IMR-90 (cell line): ENCODE measurements around the gene CWC27. TPM values are rescaled to one million over a fixed set of nuclear protein-coding genes. Genes with fewer than 3 reads are reported as not detected.

Experiments used
- ATAC-seq: fragments of 200-7000 bp; cut with Tn5 transposase; 2 replicates; pipeline ENCODE4 v1.9.1; 2020; ENCODE audit warnings: low read depth, mild to moderate bottlenecking, moderate library complexity
- BruUV-seq: library from RNA; stranded (reverse); fragments of 400-500 nt; replicated peaks from 2 replicates; lab custom pipeline; 2021; lab: Mats Ljungman, UMichigan
- CTCF ChIA-PET: fragments of 300-600 bp; formaldehyde crosslinking; extraction: SDS; loops from one replicate; lab custom pipeline; 2021; ENCODE audit warnings: antibody characterized with exemption; lab: Yijun Ruan, JAX
- POLR2A ChIA-PET: fragments of 300-600 bp; sonication (Branson Sonifier 250); formaldehyde crosslinking; loops from one replicate; lab custom pipeline; 2022; ENCODE audit warnings: antibody characterized with exemption; ENCODE audit not compliant: unreplicated experiment; lab: Charles Lee
- DNase-seq: peaks from one replicate; pipeline ENCODE4 v3.0.0; 2013
- H2AFZ ChIP-seq: replicated peaks from 2 replicates; pipeline ENCODE3; 2013; ENCODE audit warnings: low read length, mild to moderate bottlenecking; ENCODE audit not compliant: poor library complexity
- H2AK5ac ChIP-seq: 2 replicates; pipeline ENCODE4 v1.6.1; 2013; ENCODE audit warnings: low read depth, low read length, inconsistent platforms
- H2AK9ac ChIP-seq: replicated peaks from 2 replicates; pipeline ENCODE3; 2013; ENCODE audit warnings: mild to moderate bottlenecking, low read depth, low read length, moderate library complexity; ENCODE audit not compliant: poor library complexity
- H2BK120ac ChIP-seq: 2 replicates; pipeline ENCODE4 v1.6.1; 2013; ENCODE audit warnings: low read depth, low read length, inconsistent platforms
- H2BK15ac ChIP-seq: 3 replicates; pipeline ENCODE4 v1.6.1; 2013; ENCODE audit warnings: low read depth, low read length, inconsistent platforms
- H2BK20ac ChIP-seq: 2 replicates; pipeline ENCODE4 v1.6.1; 2013; ENCODE audit warnings: low read depth, mild to moderate bottlenecking, inconsistent platforms, low read length, moderate library complexity
- H2BK5ac ChIP-seq: 2 replicates; pipeline ENCODE4 v1.6.1; 2013; ENCODE audit warnings: mild to moderate bottlenecking, low read depth, low read length, inconsistent platforms; ENCODE audit not compliant: poor library complexity, severe bottlenecking
- H3K14ac ChIP-seq: replicated peaks from 2 replicates; pipeline ENCODE4 v1.6.1; 2013; ENCODE audit warnings: low read depth, low read length, inconsistent platforms
- H3K18ac ChIP-seq: 2 replicates; pipeline ENCODE4 v1.6.1; 2013; ENCODE audit warnings: low read depth, low read length, control low read depth
- H3K23ac ChIP-seq: 2 replicates; pipeline ENCODE4 v1.6.1; 2013; ENCODE audit warnings: low read depth, low read length, inconsistent platforms
- H3K27ac ChIP-seq: 2 replicates; pipeline ENCODE4 v1.5.1; 2013; ENCODE audit warnings: mild to moderate bottlenecking, control low read depth, low read length; ENCODE audit not compliant: insufficient read depth
- H3K27me3 ChIP-seq: 2 replicates; pipeline ENCODE4 v1.6.1; 2013; ENCODE audit warnings: low read length; ENCODE audit not compliant: control insufficient read depth, insufficient read depth
- H3K36me3 ChIP-seq: 2 replicates; pipeline ENCODE4 v1.6.1; 2013; ENCODE audit warnings: low read length, mixed read lengths; ENCODE audit not compliant: control insufficient read depth, insufficient read depth
- H3K4ac ChIP-seq: 2 replicates; pipeline ENCODE4 v1.6.1; 2013; ENCODE audit warnings: low read depth, low read length, inconsistent platforms
- H3K4me1 ChIP-seq: 2 replicates; pipeline ENCODE4 v1.6.1; 2013; ENCODE audit warnings: low read length, mixed read lengths; ENCODE audit not compliant: control insufficient read depth, insufficient read depth
- H3K4me2 ChIP-seq: 2 replicates; pipeline ENCODE4 v1.6.1; 2013; ENCODE audit warnings: low read depth, mild to moderate bottlenecking, control low read depth, low read length, moderate library complexity
- H3K4me3 ChIP-seq: 2 replicates; pipeline ENCODE4 v1.5.1; 2013; ENCODE audit warnings: low read depth, mild to moderate bottlenecking, control low read depth, low read length, moderate library complexity; ENCODE audit not compliant: insufficient read depth
- H3K56ac ChIP-seq: 2 replicates; pipeline ENCODE4 v1.6.1; 2013; ENCODE audit warnings: low read length, inconsistent platforms; ENCODE audit not compliant: insufficient read depth; ENCODE audit errors: extremely low read depth
- H3K79me1 ChIP-seq, 2 experiments: 2 replicates each; pipeline ENCODE4 v1.6.1; 2013; ENCODE audit warnings: low read length in 2 of 2, inconsistent platforms in 1 of 2, low read depth in 1 of 2
- H3K9ac ChIP-seq: 2 replicates; pipeline ENCODE4 v1.6.1; 2013; ENCODE audit warnings: low read depth, low read length, control low read depth
- H3K9me1 ChIP-seq: 2 replicates; pipeline ENCODE4 v1.6.1; 2013; ENCODE audit warnings: low read length, inconsistent platforms; ENCODE audit not compliant: insufficient read depth
- H3K9me3 ChIP-seq: 2 replicates; pipeline ENCODE4 v1.6.1; 2013; ENCODE audit warnings: low read length; ENCODE audit not compliant: control insufficient read depth, insufficient read depth
- H4K20me1 ChIP-seq: 2 replicates; pipeline ENCODE4 v1.6.1; 2013; ENCODE audit warnings: low read length, inconsistent platforms; ENCODE audit not compliant: insufficient read depth
- H4K5ac ChIP-seq: 2 replicates; pipeline ENCODE4 v1.6.1; 2013; ENCODE audit warnings: mild to moderate bottlenecking, low read depth, low read length, control low read depth
- H4K8ac ChIP-seq, 2 experiments: 2 replicates each; pipeline ENCODE4 v1.6.1; 2013; ENCODE audit warnings: low read depth in 2 of 2, low read length in 2 of 2, control low read depth in 1 of 2, inconsistent platforms in 1 of 2
- H4K91ac ChIP-seq: 2 replicates; pipeline ENCODE4 v1.6.1; 2013; ENCODE audit warnings: low read depth, low read length, inconsistent platforms; ENCODE audit not compliant: insufficient read depth
- BHLHE40 ChIP-seq: fragments of 150-350 bp; IDR thresholded peaks from 2 replicates; pipeline ENCODE4 v1.6.1; 2016; ENCODE audit warnings: mild to moderate bottlenecking, low read depth, low read length
- CEBPB ChIP-seq: IDR thresholded peaks from 2 replicates; pipeline ENCODE4 v1.6.1; 2012; ENCODE audit warnings: low read depth, low read length, improper control_type of control experiment
- CHD1 ChIP-seq: IDR thresholded peaks from 2 replicates; pipeline ENCODE4 v1.6.1; 2012; ENCODE audit warnings: low read depth, low read length, improper control_type of control experiment
- FOS ChIP-seq: fragments of 150-350 bp; IDR thresholded peaks from 2 replicates; pipeline ENCODE4 v1.6.1; 2016; ENCODE audit warnings: low read depth, low read length
- MAZ ChIP-seq: IDR thresholded peaks from 2 replicates; pipeline ENCODE4 v1.6.1; 2012; ENCODE audit warnings: low read depth, mild to moderate bottlenecking, low read length, improper control_type of control experiment, moderate library complexity, borderline replicate concordance
- MXI1 ChIP-seq: IDR thresholded peaks from 2 replicates; pipeline ENCODE4 v1.6.1; 2012; ENCODE audit warnings: low read depth, mild to moderate bottlenecking, low read length, moderate library complexity, borderline replicate concordance
- NFE2L2 ChIP-seq: fragments of 150-350 bp; IDR thresholded peaks from 2 replicates; pipeline ENCODE4 v1.6.1; 2016; ENCODE audit warnings: low read depth, mild to moderate bottlenecking, low read length
- POLR2A ChIP-seq: IDR thresholded peaks from 2 replicates; pipeline ENCODE4 v1.6.1; 2012; ENCODE audit warnings: mild to moderate bottlenecking, low read depth, low read length
- RAD21 ChIP-seq: IDR thresholded peaks from 2 replicates; pipeline ENCODE4 v1.6.1; 2012; ENCODE audit warnings: low read length, improper control_type of control experiment
- SMC3 ChIP-seq: fragments of 150-350 bp; IDR thresholded peaks from 2 replicates; pipeline ENCODE4 v1.6.1; 2016; ENCODE audit warnings: low read depth, mild to moderate bottlenecking, antibody characterized with exemption, low read length, moderate library complexity
- WGBS, 2 experiments: methylation state at CpG; one replicate each; pipeline versions ENCODE4 v1.1.5 to v1.1.7; 2013; ENCODE audit warnings: missing lambda C conversion rate in 2 of 2; ENCODE audit not compliant: insufficient read length in 1 of 2; ENCODE audit errors: extremely low coverage in 2 of 2; 5-methylcytosine and 5-hydroxymethylcytosine counted together
- dilution Hi-C: fragments of 300-500 bp; cut with HindIII; formaldehyde crosslinking; loops from one replicate; pipeline ENCODE4 v1.14.3; 2018; ENCODE audit warnings: low sequenced_read_pairs; ENCODE audit not compliant: unreplicated experiment
- in situ Hi-C: fragments of 300-500 bp; cut with MboI; formaldehyde crosslinking; loops from 3 replicates; pipeline ENCODE4 v1.14.3; 2019; ENCODE audit warnings: low sequenced_read_pairs, inconsistent platforms, mixed read lengths
- intact Hi-C: fragments of 100-400 bp; cut with micrococcal nuclease; formaldehyde crosslinking; loops from 2 replicates; pipeline ENCODE4 v1.10.0; 2022
- polyA plus RNA-seq, 3 experiments: library from polyadenylated mRNA; depleted of rRNA; stranded (reverse); fragments of >200 nt; gene quantifications; 2 replicates each; pipeline ENCODE4 v1.2.3, GENCODE V29; 2012; ENCODE audit warnings: low replicate concordance in 1 of 3
- total RNA-seq: library from RNA; depleted of rRNA; stranded (reverse); fragments of >200 nt; gene quantifications from 2 replicates; pipeline ENCODE4 v1.2.3, GENCODE V29; 2012
- TF ChIP-seq, protein P1 (sequence below): fragments of 150-350 bp; IDR thresholded peaks from 2 replicates; pipeline ENCODE4 v1.6.1; 2016; ENCODE audit warnings: low read depth, mild to moderate bottlenecking, low read length, moderate library complexity, borderline replicate concordance
- TF ChIP-seq, protein P2 (sequence below): conservative IDR thresholded peaks from 2 replicates; pipeline ENCODE4 v1.5.1; 2012; ENCODE audit warnings: mild to moderate bottlenecking, low read depth, low read length, improper control_type of control experiment
- TF ChIP-seq, protein P3 (sequence below): fragments of 150-350 bp; IDR thresholded peaks from 2 replicates; pipeline ENCODE4 v1.6.1; 2017; ENCODE audit warnings: mild to moderate bottlenecking, antibody characterized with exemption, low read length, low read depth

Gene CWC27
- total and polyA plus RNA-seq, 2 of the 4 experiments (the other 2 are of a cell fraction) = 13.3 to 17.1 TPM

DNA sequence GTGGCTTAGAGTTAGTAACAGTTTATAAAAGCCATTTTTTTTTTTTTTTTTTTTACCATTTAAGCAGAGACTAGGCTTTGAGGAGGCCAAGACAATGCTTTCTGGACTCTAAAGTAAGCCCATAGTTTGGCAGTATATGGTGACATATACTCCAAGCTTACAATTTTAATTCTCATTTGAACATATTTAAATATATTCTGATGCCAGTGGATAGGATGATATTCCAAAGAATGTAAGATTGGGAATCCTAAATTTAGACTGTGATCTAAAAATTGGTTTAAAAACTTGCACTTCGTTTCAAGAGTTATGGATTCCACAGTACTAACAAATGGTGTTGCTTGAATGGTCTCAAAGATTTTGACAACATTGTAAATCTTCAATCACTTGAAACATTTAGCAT, 112.1 kb downstream of the CWC27 start:
- H2BK120ac ChIP-seq = no peak overlapping the region
- H4K91ac ChIP-seq = no peak overlapping the region
- no peak overlapping the region for H3K9ac ChIP-seq
- H2BK20ac ChIP-seq = no peak overlapping the region
- no peaks in the 10 kb centered on the region for H4K20me1 ChIP-seq
- no peak overlapping the region for H3K23ac ChIP-seq
- TF ChIP-seq MXI1 (no peak), CHD1 (no peak), MAZ (no peak), POLR2A (no peak), NFE2L2 (no peak), SMC3 (no peak), CEBPB (no peak), BHLHE40 (no peak), FOS (no peak), RAD21 (no peak)
- TF ChIP-seq, protein P1, sequence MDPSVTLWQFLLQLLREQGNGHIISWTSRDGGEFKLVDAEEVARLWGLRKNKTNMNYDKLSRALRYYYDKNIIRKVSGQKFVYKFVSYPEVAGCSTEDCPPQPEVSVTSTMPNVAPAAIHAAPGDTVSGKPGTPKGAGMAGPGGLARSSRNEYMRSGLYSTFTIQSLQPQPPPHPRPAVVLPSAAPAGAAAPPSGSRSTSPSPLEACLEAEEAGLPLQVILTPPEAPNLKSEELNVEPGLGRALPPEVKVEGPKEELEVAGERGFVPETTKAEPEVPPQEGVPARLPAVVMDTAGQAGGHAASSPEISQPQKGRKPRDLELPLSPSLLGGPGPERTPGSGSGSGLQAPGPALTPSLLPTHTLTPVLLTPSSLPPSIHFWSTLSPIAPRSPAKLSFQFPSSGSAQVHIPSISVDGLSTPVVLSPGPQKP = no peak
- TF ChIP-seq, protein P2, sequence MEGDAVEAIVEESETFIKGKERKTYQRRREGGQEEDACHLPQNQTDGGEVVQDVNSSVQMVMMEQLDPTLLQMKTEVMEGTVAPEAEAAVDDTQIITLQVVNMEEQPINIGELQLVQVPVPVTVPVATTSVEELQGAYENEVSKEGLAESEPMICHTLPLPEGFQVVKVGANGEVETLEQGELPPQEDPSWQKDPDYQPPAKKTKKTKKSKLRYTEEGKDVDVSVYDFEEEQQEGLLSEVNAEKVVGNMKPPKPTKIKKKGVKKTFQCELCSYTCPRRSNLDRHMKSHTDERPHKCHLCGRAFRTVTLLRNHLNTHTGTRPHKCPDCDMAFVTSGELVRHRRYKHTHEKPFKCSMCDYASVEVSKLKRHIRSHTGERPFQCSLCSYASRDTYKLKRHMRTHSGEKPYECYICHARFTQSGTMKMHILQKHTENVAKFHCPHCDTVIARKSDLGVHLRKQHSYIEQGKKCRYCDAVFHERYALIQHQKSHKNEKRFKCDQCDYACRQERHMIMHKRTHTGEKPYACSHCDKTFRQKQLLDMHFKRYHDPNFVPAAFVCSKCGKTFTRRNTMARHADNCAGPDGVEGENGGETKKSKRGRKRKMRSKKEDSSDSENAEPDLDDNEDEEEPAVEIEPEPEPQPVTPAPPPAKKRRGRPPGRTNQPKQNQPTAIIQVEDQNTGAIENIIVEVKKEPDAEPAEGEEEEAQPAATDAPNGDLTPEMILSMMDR = no peak
- TF ChIP-seq, protein P3, sequence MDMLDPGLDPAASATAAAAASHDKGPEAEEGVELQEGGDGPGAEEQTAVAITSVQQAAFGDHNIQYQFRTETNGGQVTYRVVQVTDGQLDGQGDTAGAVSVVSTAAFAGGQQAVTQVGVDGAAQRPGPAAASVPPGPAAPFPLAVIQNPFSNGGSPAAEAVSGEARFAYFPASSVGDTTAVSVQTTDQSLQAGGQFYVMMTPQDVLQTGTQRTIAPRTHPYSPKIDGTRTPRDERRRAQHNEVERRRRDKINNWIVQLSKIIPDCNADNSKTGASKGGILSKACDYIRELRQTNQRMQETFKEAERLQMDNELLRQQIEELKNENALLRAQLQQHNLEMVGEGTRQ = no peak
- dilution Hi-C loops (no loop called here), intact Hi-C loops (no loop called here), in situ Hi-C loops (no loop called here)
- H2AK5ac ChIP-seq = no peak overlapping the region
- H3K4ac ChIP-seq = no peak overlapping the region
- no peak overlapping the region for H3K27ac ChIP-seq
- H4K8ac ChIP-seq = no peak overlapping the region
- H3K56ac ChIP-seq = no peak overlapping the region
- H2BK15ac ChIP-seq = no peak overlapping the region
- no peak overlapping the region for H2BK5ac ChIP-seq
- H3K4me2 ChIP-seq = no peak overlapping the region
- H4K5ac ChIP-seq = no peak overlapping the region
- H3K18ac ChIP-seq = no peak overlapping the region
- no peaks in the 10 kb centered on the region for H3K36me3 ChIP-seq
- no peaks in the 10 kb centered on the region for H3K4me1 ChIP-seq
- H3K9me3 ChIP-seq = no peaks in the 10 kb centered on the region
- ATAC-seq (no peak), DNase-seq (no peak)
- H3K4me3 ChIP-seq = no peak overlapping the region
- H3K79me1 ChIP-seq = no peaks in the 10 kb centered on the region
- WGBS, 2 experiments = 100% methylated on average over 1 of the region's 1 CpG; no CpG with 5 or more reads in 1 of the 2 experiments
- CTCF ChIA-PET = interaction anchor here (0.6 to 1.7 kb wide), 3 partner anchors 42 to 80 kb away, joined by 3 to 7 read pairs (median 3); no protein-coding TSS in a partner anchor
- no peaks in the 10 kb centered on the region for H3K9me1 ChIP-seq
- POLR2A ChIA-PET = no interaction called here
- H2AFZ ChIP-seq = no peak overlapping the region
- H3K27me3 ChIP-seq = no peaks in the 10 kb centered on the region
- H2AK9ac ChIP-seq = no peak overlapping the region
- no peak overlapping the region for H3K14ac ChIP-seq
- BruUV-seq = no TSS peak
